ENCODE data around the gene HACL1. TPM values are rescaled to one million over a fixed set of nuclear protein-coding genes. Genes with fewer than 3 reads are reported as not detected.
A peak's percentile ranks its signal among the peaks of the same experiment; 100 is the strongest.

Gene HACL1
- total RNA-seq, 1 donor, result 32.4 TPM

- DNase-seq (ENCODE audit: low read depth), result peak; percentile 53
- TF ChIP-seq, protein P1, sequence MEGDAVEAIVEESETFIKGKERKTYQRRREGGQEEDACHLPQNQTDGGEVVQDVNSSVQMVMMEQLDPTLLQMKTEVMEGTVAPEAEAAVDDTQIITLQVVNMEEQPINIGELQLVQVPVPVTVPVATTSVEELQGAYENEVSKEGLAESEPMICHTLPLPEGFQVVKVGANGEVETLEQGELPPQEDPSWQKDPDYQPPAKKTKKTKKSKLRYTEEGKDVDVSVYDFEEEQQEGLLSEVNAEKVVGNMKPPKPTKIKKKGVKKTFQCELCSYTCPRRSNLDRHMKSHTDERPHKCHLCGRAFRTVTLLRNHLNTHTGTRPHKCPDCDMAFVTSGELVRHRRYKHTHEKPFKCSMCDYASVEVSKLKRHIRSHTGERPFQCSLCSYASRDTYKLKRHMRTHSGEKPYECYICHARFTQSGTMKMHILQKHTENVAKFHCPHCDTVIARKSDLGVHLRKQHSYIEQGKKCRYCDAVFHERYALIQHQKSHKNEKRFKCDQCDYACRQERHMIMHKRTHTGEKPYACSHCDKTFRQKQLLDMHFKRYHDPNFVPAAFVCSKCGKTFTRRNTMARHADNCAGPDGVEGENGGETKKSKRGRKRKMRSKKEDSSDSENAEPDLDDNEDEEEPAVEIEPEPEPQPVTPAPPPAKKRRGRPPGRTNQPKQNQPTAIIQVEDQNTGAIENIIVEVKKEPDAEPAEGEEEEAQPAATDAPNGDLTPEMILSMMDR (IDR thresholded peaks at IDR 0.05; ENCODE audit: insufficient read depth, low read length), result no peak
- no peak overlapping the region for H3K4me3 ChIP-seq (ENCODE audit: low read depth, low read length)
These were observed 89.2 kb downstream of the HACL1 start for GRCh38 chr3:15512166-15512565.

- H3K4me3 ChIP-seq (ENCODE audit: low read depth, low read length), result no peak overlapping the region
- TF ChIP-seq, protein P1 (IDR thresholded peaks at IDR 0.05; ENCODE audit: insufficient read depth, low read length), result no peak
- no peak for DNase-seq (ENCODE audit: low read depth)
These were observed 90.2 kb downstream of the HACL1 start for GRCh38 chr3:15511156-15511555.

Other genes with a start within 250 kb of the HACL1 start
- gene METTL6, start 174.0 kb downstream of the HACL1 start, total RNA-seq (ENCODE audit: low replicate concordance), result 30.0 and 30.6 TPM in 2 replicates
- 15.2 and 21.1 TPM in 2 replicates for gene EAF1, start 174.0 kb downstream of the HACL1 start, total RNA-seq (ENCODE audit: low replicate concordance)
- 1.2 and 1.8 TPM in 2 replicates for gene COLQ, start 79.9 kb downstream of the HACL1 start, total RNA-seq (ENCODE audit: low replicate concordance)
- 19.7 and 38.8 TPM in 2 replicates for gene BTD, start 176 bp upstream of the HACL1 start, total RNA-seq (ENCODE audit: low replicate concordance)
- gene ANKRD28, start 196.4 kb upstream of the HACL1 start, total RNA-seq (ENCODE audit: low replicate concordance), result 117 and 121 TPM in 2 replicates